AG09319 (cell line): ENCODE results near the gene CYP20A1.
"Not testable (repeated sequence)": the region's sequence is repeated elsewhere in the genome, so short reads cannot be mapped to it uniquely, and the experiment has no call there.

ENCODE experiments used
- DNase-seq: peaks from one replicate; pipeline ENCODE4 v3.0.0-alpha.2; 2010; ENCODE audit warnings: low read depth; ENCODE audit errors: extremely low read depth
- TF ChIP-seq, protein P1 (sequence below): IDR thresholded peaks from 2 replicates; pipeline ENCODE4 v1.5.1; 2011; ENCODE audit warnings: low read depth, mild to moderate bottlenecking, inconsistent platforms, low read length, moderate library complexity

Gene CYP20A1, protein sequence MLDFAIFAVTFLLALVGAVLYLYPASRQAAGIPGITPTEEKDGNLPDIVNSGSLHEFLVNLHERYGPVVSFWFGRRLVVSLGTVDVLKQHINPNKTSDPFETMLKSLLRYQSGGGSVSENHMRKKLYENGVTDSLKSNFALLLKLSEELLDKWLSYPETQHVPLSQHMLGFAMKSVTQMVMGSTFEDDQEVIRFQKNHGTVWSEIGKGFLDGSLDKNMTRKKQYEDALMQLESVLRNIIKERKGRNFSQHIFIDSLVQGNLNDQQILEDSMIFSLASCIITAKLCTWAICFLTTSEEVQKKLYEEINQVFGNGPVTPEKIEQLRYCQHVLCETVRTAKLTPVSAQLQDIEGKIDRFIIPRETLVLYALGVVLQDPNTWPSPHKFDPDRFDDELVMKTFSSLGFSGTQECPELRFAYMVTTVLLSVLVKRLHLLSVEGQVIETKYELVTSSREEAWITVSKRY

DNA sequence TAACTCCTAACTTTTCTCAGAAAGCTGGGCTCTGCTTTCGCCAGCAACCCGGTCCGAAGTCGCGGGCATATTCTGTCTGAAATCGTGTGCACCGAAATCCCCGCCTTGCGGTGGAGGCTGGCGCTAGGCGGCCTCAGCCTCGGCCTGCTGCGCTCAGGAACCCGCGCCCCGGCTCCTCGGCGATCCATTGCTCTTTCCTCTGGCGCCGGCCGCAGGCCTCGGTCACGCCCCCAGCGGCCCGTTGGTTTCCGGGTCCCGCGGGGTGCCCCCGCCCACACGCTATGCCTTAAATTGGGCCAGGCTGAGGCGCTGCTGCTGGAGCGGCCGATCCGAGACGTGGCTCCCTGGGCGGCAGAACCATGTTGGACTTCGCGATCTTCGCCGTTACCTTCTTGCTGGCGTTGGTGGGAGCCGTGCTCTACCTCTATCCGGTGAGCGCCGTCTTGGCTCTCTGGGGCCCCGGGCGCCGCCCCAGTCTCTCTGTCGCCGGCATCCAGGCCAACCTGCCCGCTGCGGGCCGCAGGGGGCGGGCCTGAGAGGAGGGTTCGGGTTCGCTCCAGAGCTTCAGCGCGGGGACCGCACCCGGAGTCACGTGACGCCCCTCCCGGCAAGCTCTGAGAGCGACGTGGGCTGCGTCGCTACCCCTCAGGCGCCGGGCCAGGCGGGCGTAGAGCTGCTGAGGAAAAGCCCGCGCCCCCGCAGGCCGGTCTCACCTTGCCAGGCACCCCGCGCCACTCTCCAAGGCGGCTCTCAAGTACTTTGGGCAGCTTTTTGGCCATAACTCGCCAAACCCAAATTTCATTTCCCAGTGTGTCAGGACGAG lies at the start of gene CYP20A1:
Gene CYP20A1, plus strand, starts transcription at position 315 of the 823 bp plus-strand sequence. Its CDS starts 45 bp downstream, at position 360.
- TF ChIP-seq, protein P1, sequence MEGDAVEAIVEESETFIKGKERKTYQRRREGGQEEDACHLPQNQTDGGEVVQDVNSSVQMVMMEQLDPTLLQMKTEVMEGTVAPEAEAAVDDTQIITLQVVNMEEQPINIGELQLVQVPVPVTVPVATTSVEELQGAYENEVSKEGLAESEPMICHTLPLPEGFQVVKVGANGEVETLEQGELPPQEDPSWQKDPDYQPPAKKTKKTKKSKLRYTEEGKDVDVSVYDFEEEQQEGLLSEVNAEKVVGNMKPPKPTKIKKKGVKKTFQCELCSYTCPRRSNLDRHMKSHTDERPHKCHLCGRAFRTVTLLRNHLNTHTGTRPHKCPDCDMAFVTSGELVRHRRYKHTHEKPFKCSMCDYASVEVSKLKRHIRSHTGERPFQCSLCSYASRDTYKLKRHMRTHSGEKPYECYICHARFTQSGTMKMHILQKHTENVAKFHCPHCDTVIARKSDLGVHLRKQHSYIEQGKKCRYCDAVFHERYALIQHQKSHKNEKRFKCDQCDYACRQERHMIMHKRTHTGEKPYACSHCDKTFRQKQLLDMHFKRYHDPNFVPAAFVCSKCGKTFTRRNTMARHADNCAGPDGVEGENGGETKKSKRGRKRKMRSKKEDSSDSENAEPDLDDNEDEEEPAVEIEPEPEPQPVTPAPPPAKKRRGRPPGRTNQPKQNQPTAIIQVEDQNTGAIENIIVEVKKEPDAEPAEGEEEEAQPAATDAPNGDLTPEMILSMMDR: peak; percentile 40

DNA sequence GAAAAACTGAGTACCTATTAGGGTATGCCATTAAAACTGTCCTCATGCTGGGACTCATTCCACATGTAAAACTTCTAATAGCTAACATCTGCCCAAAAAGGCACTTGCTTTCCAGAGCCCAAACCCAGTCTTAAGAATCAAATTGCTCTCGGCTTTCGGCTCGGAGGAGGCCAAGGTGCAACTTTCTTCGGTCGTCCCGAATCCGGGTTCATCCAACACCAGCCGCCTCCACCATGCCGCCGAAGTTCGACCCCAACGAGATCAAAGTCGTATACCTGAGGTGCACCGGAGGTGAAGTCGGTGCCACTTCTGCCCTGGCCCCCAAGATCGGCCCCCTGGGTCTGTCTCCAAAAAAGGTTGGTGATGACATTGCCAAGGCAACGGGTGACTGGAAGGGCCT lies 48.3 kb upstream of the CYP20A1 start:
- not testable (repeated sequence) for DNase-seq

More for the DNA sequence above, at the start of gene CYP20A1:
- peak; percentile 88 for DNase-seq

DNA sequence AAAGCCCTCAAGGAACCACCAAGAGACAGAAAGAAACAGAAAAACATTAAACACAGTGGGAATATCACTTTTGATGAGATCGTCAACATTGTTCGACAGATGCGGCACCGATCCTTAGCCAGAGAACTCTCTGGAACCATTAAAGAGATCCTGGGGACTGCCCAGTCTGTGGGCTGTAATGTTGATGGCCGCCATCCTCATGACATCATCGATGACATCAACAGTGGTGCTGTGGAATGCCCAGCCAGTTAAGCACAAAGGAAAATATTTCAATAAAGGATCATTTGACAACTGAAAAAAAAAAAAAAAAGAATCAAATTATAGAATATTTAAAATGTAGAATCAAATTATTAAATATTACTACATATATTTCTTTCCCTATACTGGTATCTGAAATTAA lies 47.8 kb upstream of the CYP20A1 start:
- not testable (repeated sequence) for DNase-seq

DNA sequence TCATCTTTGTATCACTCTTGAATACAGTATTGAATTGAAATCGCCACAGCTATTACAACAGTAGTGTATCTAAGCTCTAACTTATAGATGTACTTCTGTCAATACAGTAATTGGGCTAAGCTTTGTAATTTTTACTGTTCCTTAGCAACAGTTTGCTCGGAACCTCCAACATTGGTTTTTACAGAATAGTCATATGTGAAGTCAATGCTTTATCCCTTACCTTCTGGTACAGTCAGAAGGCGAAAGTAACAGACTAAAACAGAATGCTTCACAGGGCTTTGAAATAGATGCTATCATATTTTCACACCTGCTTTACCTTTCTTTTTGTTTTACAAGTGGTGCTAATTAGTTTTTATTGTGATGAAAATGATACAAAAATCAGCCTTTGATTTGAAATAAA lies 46.9 kb upstream of the CYP20A1 start:
- no peak for DNase-seq
- TF ChIP-seq, protein P1: no peak

DNA sequence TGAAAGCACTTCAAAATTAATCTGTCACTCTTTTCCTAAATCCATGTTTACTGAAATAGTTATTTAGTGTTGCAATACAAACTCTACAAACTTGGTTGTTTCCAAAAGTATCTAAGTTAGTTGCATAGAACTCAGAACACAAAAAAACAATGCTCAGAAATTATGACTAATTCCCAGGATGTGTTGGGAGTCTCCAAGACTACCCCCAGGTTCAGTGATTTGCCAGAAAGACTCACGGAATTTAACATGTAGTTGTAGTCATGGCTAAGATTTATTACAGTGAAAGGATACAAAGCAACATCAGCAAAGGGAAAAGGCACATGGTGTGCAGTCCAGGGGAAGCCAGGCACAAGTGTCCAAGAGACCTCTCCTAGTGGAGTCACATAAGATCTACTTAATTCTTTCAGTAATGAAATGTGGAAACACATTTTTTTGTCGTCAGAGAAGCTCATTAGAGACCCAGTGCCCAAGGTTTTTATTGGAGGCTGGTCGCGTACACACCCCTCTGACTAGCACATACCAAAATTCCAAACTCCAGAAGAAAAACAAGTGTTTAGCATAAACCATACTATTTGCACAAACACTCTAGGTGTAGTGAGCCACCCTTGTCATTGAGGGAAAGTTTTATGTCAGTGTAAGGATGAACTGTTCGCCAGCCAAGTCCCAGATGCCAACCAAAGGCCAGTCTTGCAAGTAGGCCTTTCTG lies 43.3 kb upstream of the CYP20A1 start:
- DNase-seq: no peak
- TF ChIP-seq, protein P1: no peak

DNA sequence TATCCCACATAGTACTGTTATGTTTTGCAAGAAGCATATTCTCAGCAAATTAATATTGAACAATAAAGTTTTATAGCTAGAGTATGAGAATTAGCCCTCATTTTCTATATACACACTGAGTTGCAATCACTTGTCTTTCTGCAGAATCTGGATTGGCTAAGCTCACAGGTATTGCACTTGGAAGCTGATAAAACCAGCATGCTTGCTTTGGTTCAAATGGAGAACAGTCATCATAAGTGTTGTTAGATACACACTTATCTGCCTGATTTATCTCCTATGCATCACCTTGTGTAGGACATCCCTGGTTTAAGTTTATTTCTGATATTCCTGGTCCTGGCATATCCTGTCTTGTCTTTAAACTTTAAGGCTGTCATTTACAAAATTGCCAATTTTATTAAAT lies 38.0 kb upstream of the CYP20A1 start:
- no peak for DNase-seq
- TF ChIP-seq, protein P1: no peak

DNA sequence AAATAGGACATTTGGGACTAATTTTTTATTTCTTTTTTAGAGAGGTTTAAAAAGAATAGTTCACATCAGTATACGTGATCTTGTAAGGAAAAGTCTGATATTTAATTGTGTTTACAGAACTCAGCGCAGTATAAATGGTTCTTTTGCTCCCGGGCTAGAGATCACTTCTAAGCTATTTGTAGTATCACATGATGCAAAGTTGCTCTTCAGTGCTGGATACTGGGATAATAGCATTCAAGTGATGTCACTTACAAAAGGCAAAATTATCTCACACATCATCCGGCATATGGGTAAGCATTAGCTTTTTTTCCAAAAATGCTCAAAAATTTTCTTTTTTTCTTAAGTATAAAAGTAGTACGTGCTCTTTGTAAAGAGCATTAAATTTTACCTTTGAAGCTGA lies 37.4 kb upstream of the CYP20A1 start:
- TF ChIP-seq, protein P1: no peak
- DNase-seq: no peak

DNA sequence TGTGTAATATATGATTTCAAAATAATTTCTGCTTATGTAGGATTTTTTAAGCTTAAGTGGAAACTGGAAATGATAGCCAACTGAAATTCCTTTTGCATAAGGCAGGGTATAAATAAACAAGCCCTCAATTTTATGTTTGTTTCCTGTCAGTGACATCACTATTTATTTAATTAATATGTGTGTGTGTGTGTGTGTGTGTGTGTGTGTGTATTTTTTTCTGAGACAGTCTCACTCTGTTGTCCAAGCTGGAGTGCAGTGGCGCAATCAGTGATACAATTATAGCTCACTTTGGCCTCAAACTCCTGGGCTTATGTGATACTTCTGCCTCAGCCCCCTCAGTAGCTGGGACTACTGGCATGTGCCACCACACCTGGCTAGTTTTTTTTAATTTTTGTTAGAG lies 29.3 kb upstream of the CYP20A1 start:
- TF ChIP-seq, protein P1: no peak
- peak; percentile 2 for DNase-seq
